ENCODE data around the gene TBCD.

GRCh38 chr17:82821554-82821953 is 69.7 kb downstream of the TBCD start:
- no peak for TF ChIP-seq EZH2 (IDR thresholded peaks at IDR 0.05; ENCODE audit: low read length, unreplicated experiment)
- TF ChIP-seq CTCF (conservative IDR thresholded peaks at IDR 0.05; ENCODE audit: low read depth, low read length) = no peak
- TF ChIP-seq EZH2phosphoT487 (IDR thresholded peaks at IDR 0.05; ENCODE audit: borderline replicate concordance, low read length) = no peak
